Activated T-cell treated with anti-CD3 and anti-CD28 coated beads, Interleukin-2, amount 50 U/mL, for 48 hours (primary cell): ENCODE data around the gene GMEB2.

Source experiments
- DNase-seq, 2 experiments: peaks; one replicate each; pipeline ENCODE4 v3.0.0-alpha.2; 2020

GMEB2 gene

DNA sequence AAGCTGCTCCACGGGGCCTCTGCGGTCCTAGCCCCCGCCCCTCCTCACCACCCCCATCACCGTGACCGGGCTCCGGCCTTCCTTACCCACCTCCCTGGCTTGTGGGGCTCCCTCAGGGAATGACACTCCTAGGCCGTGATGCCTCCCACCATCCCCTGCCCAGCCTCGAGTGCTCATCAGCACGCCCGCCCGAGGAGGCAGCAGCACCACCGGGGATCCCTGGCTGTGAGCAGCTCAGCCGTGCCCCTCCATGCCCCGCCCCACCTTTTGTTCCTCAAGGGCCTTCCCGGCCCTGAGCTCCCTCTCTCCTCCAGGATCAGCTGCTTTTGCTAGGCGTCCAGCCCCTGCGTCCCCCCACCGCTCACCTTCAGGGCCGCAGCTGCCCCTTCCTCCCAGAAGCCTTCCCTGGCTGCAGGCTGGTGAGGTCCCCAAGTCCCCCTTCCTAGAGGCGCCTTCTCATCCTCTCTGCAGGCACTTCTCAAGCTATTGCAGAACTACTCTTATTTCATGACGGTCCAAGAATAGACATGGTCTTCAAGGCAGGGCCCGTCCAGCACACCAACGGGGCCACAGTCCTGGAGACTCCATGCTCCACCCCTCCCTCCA is 69.9 kb downstream of the GMEB2 start:
- no peak for DNase-seq

DNA sequence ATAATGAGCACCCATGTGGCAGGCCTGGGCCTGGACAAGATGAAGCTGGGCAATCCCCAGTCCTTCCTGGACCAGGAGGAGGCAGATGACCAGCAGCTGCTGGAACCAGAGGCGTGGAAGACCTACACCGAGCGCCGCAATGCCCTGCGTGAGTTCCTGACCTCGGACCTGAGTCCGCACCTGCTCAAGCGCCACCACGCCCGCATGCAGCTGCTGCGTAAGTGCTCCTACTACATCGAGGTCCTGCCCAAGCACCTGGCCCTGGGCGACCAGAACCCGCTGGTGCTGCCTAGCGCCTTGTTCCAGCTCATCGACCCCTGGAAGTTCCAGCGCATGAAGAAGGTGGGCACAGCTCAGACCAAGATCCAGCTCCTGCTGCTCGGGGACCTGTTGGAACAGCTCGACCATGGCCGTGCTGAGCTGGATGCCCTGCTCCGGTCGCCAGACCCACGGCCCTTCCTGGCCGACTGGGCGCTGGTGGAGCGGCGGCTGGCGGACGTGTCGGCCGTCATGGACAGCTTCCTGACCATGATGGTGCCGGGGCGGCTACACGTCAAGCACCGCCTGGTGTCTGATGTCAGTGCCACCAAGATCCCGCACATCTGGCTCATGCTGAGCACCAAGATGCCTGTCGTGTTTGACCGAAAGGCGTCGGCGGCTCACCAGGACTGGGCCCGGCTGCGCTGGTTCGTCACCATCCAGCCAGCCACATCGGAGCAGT is 71.1 kb downstream of the GMEB2 start:
- DNase-seq, result no peak

DNA sequence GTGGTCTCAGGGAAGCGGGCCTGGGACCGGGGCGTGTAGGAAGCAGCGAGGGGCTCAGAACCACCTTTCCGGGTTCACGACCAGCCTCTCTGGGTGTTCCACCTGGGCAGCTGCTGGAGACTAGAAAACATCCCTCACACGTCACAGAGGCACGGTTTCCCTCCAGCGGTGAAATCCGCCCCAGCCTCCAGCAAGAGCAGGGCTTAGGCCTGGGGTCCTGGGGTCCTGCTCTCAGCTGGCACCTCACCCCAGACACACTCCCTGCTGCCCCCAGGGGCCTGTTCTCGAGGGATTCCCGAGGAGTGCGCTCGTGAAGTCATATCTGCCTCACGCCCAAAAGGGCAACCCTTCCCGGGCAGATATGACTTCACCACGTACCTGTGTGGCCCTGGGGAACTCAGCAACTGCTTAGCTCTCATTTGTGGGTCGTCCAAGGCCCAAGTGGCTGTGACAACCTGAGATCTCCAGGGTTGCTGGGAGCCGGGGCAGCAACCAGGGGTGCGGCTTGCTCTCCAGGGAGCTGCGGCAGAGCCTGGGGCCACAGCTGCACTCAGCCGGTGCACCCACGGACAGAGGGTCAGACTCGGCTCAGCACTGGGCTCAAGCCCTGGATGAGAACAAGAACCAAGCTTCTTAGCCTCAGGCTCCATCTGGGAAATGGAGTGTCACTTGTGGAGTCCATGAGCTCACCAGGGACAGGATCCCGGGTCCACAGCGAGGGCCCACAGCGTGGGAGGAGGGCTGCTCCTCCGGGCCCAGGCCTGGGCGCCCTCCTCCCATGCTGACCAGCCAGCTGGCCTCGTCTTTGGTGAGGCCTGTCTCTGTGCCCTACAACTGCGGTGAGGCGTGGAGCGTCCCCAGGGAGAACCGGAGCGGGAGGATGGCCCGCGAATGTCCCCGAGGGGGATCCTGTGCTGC is 72.3 kb downstream of the GMEB2 start:
- DNase-seq, result peak; percentile 34 to 40

DNA sequence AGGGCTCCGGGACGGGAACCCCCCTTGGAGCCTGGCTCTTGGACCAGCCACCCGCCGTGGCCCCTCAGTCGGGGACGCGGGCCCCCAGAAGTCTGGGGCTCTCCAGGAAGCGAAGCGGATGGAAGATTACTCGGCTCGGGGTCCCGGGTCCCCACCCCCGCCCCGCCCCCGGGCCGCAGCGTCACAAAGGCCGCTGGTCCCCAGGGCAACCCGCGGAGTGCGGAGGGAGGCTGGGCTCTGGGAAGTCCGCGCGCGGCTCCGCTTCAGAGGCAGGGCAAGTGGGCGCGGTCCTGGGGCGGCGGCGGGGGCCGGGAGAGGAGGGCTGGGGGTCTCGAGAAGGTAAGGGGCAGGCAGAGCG is 73.0 kb downstream of the GMEB2 start, which contains the start of gene FNDC11:
TSS of gene FNDC11 (plus strand) at position 227 of the 358 bp plus-strand sequence. CDS start 1,505 bp downstream, outside the sequence.
- DNase-seq, result no peak

DNA sequence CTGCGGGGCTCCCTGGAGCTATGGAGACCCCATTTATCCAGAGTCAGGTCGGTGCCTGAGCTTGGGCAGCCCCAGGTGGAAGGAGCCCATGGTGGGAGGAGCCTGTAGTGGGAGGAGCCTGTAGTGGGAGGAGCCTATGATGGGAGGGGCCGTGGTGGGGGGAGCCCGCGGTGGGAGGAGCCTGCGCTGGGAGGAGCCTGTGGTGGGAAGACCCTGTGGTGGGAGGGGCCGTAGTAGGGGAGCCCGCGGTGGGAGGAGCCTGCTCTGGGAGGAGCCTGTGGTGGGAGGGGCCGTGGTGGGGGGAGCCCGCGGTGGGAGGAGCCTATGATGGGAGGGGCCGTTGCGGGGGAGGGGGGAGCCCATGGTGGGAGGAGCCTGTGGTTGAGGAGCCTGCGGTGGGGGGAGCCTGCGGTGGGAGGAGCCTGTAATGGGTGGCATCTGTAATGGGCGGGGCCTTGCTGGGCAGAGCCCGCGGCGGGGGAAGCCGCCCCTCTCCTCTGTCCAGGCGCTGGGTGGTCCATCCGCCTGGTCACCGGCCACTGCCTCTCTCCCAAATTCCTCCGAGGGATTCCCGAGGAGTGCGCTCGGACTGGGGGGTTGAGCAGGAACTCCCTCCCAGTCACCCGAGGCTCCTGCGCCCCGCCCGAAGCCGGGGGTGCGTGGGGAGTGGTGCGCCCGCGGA is 73.5 kb downstream of the GMEB2 start:
- peak; percentile 92 to 94 for DNase-seq

DNA sequence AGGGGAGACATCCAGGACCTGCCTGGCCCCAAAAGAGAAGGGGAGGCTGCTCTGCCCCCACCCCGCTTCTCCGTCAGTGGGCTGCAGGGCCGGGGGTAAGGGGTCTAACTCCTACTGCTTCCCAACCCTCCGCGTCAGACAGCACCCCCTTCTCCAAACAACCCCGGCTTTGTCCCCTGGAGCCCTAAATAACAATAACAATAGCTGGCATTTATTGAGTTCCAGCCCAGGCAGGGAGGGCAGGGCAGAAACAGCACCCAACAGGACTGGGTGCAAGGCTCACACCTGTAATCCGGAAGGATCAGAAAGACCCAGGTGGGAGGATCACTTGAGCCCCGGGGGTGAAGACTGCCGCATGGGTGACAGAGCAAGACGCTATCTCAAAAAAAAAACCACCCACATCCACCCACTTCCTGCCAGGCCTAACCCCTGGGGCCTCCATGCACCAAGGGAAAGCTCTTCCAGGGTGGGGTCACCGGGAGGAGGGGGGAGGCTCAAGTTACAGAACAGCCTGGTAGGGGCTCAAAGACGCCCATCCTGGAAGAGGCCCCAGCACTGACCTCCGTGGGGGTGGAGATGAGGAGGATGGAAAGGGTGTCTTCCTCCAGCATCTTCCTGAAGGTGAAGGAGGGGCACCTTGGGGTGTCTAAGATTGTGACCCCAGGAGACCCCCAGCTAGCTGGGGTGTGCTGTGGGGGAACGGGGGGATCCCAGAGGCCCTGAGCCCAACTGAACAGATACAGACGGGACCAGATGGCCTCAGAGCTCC is 74.2 kb downstream of the GMEB2 start:
- no peak for DNase-seq

DNA sequence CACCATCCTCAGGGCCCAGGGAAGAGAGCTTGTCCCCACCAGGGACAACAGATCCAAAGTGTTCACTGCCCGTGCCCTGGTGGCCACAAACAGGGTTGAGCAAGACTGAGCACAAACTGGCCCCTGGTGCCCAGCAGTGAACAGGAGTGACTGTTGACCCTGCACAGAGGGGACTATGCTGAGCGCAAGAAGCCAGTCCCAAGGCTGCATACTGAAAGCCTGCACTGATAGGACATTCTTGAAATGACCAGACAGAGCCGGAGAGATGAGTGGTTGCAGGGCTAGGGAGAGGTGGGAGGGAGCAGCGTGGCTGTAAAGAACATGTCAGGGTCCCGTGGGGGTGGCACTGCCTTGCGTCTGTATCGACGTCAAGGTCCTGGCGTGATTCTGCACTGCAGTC is 75.8 kb downstream of the GMEB2 start:
- DNase-seq, result no peak

DNA sequence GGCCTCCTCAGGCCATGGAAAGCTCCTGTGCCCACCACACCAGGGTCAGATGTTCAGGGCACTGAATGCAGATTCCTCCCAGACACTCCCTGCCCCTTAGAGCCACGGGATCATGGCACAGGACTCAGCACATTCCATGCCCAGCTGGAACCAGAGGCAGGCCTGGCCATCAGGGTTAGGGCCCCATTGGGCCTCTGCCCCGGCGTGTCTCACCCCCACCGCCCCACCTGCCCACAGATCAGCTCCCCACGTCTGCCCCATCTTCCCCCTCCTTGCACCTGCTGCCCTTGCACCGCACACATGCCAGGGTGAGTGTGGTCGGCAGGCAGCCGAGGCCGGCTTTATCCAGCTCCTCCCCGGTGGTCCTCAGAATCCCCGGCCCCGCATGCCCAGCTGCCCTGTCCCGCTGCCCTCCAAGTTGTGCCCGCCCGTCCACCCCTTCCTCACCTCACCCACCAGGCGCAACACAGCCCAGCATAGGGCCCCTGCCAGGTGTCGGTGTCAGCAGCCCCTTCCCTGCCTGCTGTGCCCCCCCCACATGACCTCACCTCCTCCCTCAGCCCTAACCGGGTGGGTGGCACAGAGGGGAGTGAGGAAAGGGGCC is 77.1 kb downstream of the GMEB2 start:
- DNase-seq, result no peak

DNA sequence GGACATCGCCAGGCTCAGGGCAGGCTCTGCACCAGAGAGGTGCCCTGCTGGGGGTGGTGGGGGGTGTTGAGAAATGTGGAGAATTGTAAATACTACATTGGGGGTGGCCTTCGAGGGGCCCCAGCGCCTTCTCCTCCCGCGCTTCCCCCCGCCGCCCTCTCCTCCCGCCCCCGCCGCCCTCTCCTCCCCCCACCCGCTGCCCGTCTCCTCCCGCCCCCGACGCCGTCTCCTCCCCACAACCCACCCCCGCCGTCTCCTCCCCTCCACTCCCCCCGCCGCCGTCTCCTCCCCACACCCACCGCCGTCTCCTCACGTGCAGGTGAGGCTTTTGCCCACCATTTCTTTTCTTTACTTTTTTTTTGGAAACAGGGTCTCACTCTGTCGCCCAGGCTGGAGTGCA is 77.9 kb downstream of the GMEB2 start:
- no peak for DNase-seq

DNA sequence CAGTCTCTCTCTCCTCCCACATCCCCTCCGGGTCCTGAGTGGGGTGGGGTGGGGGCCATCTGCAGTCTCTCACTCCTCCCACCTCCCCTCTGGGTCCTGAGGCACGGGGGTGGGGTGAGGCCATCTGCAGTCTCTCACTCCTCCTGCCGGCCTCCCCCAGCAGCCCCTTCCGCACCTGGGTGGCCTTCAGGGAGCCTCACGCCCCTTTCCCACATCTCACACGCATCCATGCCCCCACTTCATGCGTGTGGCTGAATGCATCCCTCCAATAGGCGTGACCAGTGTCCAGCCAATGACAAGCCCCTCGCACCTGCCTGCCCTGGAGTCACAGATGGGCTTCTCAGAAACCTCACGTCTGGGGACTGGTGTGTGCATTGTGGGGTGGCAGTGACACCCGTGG is 78.4 kb downstream of the GMEB2 start:
- no peak for DNase-seq

DNA sequence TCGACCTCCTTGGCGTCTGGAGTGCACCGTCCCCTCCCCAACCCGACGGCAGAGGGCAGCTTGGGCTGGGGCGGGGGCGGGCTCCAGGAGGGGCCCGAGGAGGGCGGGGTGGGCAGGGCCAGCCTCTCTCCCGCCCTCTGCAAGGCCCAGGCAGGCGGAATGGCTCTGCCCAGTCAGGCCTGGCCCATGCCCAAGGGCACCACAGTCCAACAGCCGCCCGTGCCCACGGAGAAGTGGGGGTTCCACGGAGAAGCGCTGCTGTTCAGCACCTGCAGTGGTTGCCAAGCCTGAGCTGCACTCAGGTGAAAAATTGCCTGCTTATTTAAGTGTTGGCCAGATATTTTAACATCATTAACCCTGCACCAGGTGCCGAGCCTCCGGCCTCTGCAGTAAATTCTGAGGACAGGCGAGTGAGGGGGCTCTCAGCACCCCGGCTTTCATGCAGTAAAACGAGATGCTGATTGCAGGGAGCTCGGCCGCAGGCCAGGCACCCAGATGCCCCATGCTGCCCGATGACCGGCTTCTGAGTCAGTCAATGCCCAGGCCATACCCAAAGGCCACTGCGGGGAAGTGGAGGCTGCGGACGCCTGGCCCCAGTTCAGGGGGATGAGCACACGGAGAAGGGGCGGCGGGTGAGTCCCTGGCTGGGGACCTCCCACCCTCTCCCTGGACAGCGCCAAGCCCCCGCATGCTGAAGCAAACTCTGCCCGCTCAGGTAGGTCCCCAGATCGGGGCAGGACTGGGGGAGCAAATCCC is 79.0 kb downstream of the GMEB2 start, which contains the start of gene SRMS:
TSS of gene SRMS (minus strand) at position 25 of the 756 bp plus-strand sequence. CDS start 286 bp downstream, outside the sequence.
- no peak for DNase-seq

DNA sequence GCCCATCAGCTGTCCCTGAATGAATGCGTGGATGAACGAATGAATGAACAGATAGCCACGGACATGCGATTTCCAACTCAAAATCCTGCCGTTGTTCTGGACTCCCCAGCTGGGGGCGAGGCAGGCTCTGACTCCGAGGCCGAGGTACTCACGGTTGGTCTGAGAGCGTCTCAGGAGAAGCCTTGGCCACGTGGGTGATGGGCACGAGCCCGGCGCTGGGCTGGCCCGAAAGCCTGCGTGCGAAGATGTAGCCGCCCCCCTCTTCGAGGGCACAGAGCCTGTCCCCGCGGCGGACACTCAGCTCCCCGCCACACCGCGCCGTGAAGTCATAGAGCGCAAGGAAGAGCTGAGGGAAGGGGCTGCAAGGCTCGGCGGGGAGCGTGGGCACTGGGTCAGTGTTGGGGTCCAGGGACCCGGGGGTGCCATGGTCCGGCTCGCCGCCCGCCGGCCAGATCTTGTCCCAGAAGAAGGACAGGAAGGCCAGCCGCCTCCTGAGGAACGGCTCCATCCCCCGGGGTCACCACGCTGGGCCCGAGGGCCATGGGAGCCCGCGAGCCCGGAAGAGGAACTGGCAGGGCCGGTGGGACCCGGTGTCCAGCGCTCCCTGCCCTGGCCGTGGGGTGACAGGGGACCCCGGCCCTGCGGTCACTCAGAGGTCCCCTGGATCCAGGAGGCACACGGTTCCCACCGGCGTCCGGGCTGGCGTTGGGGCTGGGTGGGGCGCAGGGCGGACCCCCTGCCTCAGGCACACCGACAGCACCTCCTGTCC is 79.8 kb downstream of the GMEB2 start:
- DNase-seq, result no peak

DNA sequence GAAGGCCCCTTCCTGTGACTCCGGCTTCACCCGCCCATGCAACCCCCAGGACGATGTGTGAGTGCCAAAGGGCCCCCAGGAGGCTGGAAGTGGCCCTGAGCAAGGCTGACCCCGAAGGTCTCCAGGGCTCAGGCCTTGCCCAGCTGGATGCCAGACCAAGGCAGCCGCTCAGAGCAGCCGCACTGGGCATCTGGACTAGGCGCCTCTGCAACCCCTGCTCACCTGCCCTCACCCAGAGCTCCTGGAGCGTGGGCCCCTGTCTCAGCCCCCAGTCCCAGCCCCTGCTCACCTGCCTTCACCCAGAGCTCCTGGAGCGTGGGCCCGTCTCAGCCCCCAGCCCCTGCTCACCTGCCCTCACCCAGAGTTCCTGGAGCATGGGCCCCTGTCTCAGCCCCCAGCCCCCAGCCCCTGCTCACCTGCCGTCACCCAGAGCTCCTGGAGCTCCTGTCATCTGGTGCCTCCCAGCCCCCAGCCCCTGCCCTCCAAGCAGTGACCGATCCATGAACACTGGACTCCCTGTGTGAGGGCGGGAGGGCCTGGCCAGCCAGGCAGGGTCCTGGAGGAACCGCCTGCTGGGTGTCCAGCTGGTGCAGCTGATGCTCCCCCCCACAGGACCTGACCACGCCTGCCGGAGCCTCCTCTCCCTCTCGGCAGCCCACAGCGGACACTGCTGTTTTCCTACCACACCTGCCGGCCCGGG is 80.5 kb downstream of the GMEB2 start:
- no peak for DNase-seq

DNA sequence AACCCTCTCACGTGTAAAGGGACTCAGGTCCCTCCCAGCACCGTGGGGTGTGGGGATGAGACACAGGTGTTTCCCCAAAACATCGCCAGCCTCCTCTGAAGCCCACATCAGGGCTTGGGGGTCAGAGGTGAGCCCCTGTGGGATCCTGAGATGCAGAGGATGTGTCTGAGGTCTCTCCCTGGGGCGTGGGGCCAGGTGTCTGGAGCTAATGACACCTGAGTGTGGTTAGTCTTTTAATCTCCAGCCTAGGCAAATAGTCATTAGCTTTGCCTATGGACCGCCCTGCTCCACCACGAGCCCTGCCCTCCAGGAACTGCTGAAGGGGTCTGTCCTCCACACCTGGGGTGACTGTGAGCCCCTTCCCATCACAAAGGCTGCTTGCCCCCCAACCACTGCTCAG is 81.1 kb downstream of the GMEB2 start:
- DNase-seq, result no peak

DNA sequence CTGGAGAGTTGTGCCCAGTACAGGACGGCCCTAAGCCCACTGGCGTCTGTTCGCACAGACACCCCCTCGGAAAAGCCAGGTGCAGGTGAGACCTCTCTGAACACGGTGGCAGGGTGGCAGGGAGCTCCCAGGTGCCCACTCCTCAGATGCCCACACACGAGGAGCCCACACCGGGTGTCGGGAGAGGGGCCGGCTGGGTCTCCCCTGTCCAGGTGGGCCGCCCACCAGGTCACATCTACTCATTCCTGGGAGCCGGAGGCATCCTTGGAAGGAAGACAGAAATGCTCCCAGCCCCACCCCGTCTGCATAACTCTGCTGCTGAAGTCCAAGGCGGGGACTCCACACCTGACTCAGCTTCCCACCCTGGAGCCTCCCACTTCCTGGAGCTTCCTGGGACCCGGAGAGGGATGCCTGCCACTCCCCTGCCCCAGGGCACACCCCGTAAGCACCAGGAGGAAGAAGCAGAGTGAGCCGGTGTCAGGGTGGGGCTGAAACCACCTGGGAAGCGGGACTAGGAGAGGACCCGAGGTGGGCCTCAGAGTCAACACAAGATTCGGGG is 81.9 kb downstream of the GMEB2 start:
- DNase-seq, result no peak

DNA sequence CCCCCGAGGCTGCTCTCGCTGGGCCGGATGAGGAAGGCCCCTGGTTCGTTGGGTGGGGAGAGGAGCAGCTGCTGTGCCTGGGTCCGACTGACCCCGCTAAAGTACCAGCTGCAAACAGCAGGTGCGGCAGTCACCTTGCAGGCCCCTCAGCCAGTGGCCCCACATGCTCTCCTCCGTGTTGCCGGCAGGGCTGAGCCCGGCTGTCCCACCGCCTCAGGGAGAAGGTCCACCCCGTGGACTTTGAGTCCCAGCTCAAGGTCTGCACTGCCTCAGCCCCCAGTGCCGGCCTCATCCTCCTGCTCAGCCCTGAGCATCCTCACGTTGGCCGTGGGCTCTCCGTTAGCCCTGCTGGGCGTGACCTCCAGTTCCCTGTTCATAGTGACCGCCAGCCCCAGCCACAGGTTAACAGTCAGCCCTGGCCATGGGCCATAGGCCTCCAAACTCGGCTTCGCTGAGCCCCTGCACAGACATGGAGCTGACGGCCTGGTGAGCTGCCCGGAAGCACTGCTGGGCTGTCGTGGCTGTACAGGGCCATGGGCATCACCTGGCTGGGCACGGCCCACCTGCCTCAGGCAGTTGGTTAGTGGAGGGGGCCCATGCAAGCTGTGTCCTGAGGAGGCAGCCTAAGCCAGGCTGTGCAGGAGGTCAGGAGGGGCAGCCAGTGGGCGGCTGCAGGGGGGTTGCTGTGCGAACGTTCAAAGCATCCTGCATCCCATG is 82.5 kb downstream of the GMEB2 start:
- no peak for DNase-seq

DNA sequence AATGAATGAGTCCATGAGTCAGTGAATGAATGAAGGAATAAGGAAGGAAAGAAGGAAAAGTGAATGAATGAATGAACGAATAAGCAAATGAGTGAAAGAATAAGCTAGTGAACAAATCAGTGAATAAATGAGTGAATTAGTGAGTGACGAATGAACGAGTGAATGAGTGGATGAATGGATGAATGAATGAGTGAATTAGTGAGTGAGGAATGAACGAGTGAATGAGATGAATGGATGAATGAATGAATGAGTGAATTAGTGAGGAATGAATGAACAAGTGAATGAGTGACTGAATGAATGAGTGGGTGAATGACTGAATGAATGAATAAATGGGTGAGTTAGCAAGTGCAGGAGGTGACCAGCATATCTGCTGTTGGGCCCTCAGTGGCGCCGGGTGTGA is 83.2 kb downstream of the GMEB2 start:
- DNase-seq, result no peak

DNA sequence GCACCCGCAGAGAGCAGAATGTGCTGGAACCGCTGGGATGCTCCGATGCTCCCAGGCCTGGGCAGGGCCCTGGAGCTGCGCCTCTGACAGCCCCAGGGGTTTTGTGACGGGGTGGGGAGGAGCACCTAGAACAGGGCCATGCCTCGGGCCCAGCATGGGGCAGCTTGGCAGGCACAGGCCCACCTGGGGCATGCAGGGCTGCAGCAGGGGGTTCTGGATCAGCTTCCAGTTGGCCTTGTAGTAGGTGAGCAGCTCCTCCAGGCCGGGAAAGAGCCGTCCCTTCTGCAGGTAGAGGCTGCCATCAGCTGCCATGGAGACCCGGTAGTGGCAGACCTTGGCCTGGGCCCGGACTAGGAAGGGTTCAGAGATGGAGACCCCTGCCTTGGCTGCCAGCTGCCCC is 83.8 kb downstream of the GMEB2 start:
- no peak for DNase-seq

DNA sequence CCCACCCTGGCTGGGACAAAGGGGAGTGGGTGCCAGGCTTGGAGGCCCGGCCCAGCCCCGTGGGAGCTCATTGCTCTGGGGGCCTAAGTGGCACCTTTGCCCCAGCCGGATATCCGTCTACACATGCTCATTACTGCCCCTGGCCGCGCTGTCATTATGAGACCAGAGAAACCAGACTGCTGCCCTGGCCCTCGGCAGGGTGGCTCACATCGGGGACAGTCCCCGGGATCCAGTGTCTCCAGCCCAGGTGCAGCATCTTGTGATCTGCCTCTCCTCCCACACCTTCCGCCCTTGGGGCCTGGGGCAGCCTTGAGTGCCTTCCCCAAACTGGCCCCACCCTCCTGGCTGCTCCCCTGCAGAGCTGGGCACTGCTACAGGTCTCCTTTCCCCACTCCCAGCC is 84.2 kb downstream of the GMEB2 start:
- DNase-seq, result no peak
